Heart left ventricle (tissue), 16 donors: ENCODE measurements around the gene MRPL20. TPM values are rescaled to one million over a fixed set of nuclear protein-coding genes. Genes with fewer than 3 reads are reported as not detected.
"Not testable (repeated sequence)": the region's sequence is repeated elsewhere in the genome, so short reads cannot be mapped to it uniquely, and the experiment has no call there.

Source experiments
- ATAC-seq, 4 donors: fragments of 200-7000 bp; cut with Tn5 transposase; one replicate each; pipeline ENCODE4 v1.9.1; 2020 to 2022; ENCODE audit warnings: moderate library complexity in 4 of 4, mild to moderate bottlenecking in 3 of 4, moderate number of reproducible peaks in 1 of 4
- DNase-seq, 5 donors: peaks; one replicate each; pipeline ENCODE4 v3.0.0-alpha.2; 2020
- H3K27ac ChIP-seq, 12 donors: fragments of 200-600 bp; sonication (generic) in 4 of 12; one replicate each; pipeline versions ENCODE4 v1.5.0 to v1.8.0; 2016 to 2022; ENCODE audit warnings: mild to moderate bottlenecking in 2 of 12
- H3K27me3 ChIP-seq, 9 donors: fragments of 200-600 bp; sonication (generic) in 2 of 9; one replicate each; pipeline versions ENCODE4 v1.5.1 to v1.8.0; 2016 to 2022; ENCODE audit warnings: mild to moderate bottlenecking in 3 of 9
- H3K36me3 ChIP-seq, 9 donors: fragments of 200-600 bp; sonication (generic) in 2 of 9; one replicate each; pipeline versions ENCODE4 v1.5.0 to v1.8.0; 2018 to 2022; ENCODE audit warnings: mild to moderate bottlenecking in 2 of 9
- H3K4me1 ChIP-seq, 12 donors: fragments of 200-600 bp; sonication (generic) in 4 of 12; one replicate each; pipeline versions ENCODE4 v1.5.0 to v1.8.0; 2016 to 2022; ENCODE audit warnings: mild to moderate bottlenecking in 3 of 12
- H3K4me3 ChIP-seq, 12 donors: fragments of 200-600 bp; sonication (generic) in 4 of 12; one replicate each; pipeline versions ENCODE4 v1.5.0 to v1.8.0; 2017 to 2022; ENCODE audit warnings: mild to moderate bottlenecking in 9 of 12, moderate library complexity in 4 of 12
- H3K9me3 ChIP-seq, 12 donors: fragments of 200-600 bp; sonication (generic) in 4 of 12; one replicate each; pipeline versions ENCODE4 v1.5.0 to v1.8.0; 2016 to 2022; ENCODE audit warnings: mild to moderate bottlenecking in 1 of 12
- POLR2A ChIP-seq, 2 donors: fragments of 450-650 bp; IDR thresholded peaks; one replicate each; pipeline ENCODE4 v1.6.1; 2017; ENCODE audit warnings: antibody characterized with exemption in 2 of 2, mild to moderate bottlenecking in 2 of 2, moderate library complexity in 2 of 2
- WGBS, 4 donors: extraction: QIAGEN DNeasy Blood & Tissue Kit in 2 of 4; methylation state at CpG; one replicate each; pipeline versions ENCODE4 v1.1.5 to v1.1.7; 2013 to 2018; 5-methylcytosine and 5-hydroxymethylcytosine counted together
- intact Hi-C, 10 donors: fragments of 100-400 bp; cut with DNase I; formaldehyde crosslinking; loops; one replicate each; pipeline versions ENCODE4 v1.11.1 to v1.14.2; 2022
- polyA plus RNA-seq, 2 donors: library from polyadenylated mRNA; stranded (reverse); fragments of 200-250 nt; gene quantifications; one replicate each; pipeline ENCODE4 v1.2.3, GENCODE V29; 2013
- total RNA-seq, 9 donors: library from RNA; depleted of rRNA in 2 of 9; stranded (reverse); fragments of >200 nt in 2 of 9; fragmentation: NEBNext Ultra II Directional in 3 of 9; extraction: Animal tissue kit (Norgen Biotek cat#: 25700) in 3 of 9; gene quantifications; one replicate each; pipeline versions ENCODE4 v1.1.0 to v1.2.4, GENCODE V29; 2016 to 2023
- TF ChIP-seq, protein P1 (sequence below), 12 donors: fragments of 200-600 bp; sonication (generic) in 4 of 12; IDR thresholded peaks; one replicate each; pipeline versions ENCODE4 v1.5.0 to v1.8.0; 2018 to 2022; ENCODE audit warnings: antibody characterized with exemption in 12 of 12, mild to moderate bottlenecking in 5 of 12
- donor health status: ischemic (EF 13 %, LVEDD 7.1; RV severe dilation, severe dysfunction).
- donor health status: healthy with polysubstance abuse.
- donor health status: DM: no; HTN: yes; CAD: no.
- donor health status: DM: no; HTN: no; CAD: no.
- donor health status: ischemic (EF 25% LVEDD 6.9; RV normal size, moderate dysfunction).
- donor health status: ischemic (EF 25% LVEDD 5.7; RV mildly dilated, moderate dysfunction).
- donor health status: healthy.
- donor health status: DM: yes; HTN: yes; CAD: no.
- donor health status: ischemic (EF 35%, LVEDD 5.7; RV mildly dilated, moderate dysfunction).
- donor health status: nonischemic (EF 11% LVEDD 7.7; RV severe dilation, severe dysfunction).
- donor health status: DM: yes; HTN: yes; CAD: no.
- donor health status: PGD.
- donor health status: ischemic (EF 29% LVEDD 5.4; RV normal size, mild dysfunction).
- donor health status: nonischemic (EF 23%, LVEDD 6.1; RV moderate dilation, normal function).

Gene MRPL20
- total and polyA plus RNA-seq, 11 donors = 112 to 238 (median 141) TPM

DNA sequence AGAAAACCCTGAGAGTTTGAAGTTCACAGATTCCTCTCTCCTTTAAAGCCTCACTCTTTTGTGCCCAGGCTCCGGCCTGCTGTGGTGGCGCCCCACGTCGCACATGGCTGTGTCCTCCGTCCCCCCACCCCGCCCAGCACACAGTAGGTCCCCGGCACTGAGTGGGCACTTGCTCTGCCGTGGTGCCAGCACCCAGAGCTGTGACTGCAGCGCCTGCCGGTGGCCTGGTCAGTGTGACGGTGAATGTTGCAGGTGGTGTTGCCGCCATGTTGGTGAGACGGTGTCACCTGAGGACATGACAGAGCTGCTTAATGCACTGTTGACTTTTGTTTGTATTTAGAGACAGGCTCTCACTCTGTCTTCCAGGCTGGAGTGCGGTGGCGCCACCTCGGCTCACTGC lies 45.8 kb upstream of the MRPL20 start:
- intact Hi-C loops = no loop called here
- TF ChIP-seq POLR2A (IDR thresholded peaks at IDR 0.05) = no peak
- TF ChIP-seq, protein P1, sequence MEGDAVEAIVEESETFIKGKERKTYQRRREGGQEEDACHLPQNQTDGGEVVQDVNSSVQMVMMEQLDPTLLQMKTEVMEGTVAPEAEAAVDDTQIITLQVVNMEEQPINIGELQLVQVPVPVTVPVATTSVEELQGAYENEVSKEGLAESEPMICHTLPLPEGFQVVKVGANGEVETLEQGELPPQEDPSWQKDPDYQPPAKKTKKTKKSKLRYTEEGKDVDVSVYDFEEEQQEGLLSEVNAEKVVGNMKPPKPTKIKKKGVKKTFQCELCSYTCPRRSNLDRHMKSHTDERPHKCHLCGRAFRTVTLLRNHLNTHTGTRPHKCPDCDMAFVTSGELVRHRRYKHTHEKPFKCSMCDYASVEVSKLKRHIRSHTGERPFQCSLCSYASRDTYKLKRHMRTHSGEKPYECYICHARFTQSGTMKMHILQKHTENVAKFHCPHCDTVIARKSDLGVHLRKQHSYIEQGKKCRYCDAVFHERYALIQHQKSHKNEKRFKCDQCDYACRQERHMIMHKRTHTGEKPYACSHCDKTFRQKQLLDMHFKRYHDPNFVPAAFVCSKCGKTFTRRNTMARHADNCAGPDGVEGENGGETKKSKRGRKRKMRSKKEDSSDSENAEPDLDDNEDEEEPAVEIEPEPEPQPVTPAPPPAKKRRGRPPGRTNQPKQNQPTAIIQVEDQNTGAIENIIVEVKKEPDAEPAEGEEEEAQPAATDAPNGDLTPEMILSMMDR (IDR thresholded peaks at IDR 0.05) = no peak
- Histone ChIP-seq H3K9me3 (no peaks in the 10 kb centered on the region), H3K36me3 (no peaks in the 10 kb centered on the region), H3K4me1 (no peaks in the 10 kb centered on the region), H3K27ac (no peak overlapping the region), H3K27me3 (no peaks in the 10 kb centered on the region), H3K4me3 (no peak overlapping the region)
- 93 to 95% (median 94%) methylated on average over 16 of the region's 16 CpGs for WGBS, 4 donors
- no peak for DNase-seq
- no peak for ATAC-seq

DNA sequence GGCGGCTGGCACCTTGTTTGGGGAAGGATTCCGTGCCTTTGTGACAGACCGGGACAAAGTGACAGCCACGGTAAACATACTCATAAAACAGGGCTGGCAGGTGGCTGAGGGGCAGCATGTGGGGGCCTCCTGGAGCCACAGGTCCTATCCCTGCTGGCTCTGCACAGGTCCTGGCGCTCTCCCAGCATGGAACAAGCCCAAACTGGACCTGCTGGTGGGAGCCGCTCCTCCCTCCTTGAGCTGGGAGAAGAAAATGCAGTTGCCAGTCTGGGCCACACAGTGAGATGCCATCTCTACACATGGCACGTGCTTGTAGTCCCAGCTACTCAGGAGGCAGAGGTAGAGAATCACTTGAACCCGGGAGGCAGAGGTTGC lies 45.3 kb upstream of the MRPL20 start:
- H3K4me3 ChIP-seq, DNase-seq, H3K27ac ChIP-seq, ATAC-seq, intact Hi-C loops, H3K36me3 ChIP-seq, H3K27me3 ChIP-seq, H3K9me3 ChIP-seq, H3K4me1 ChIP-seq: not testable (repeated sequence)
- 80 to 84% (median 83%) methylated on average over 8 of the region's 8 CpGs for WGBS, 4 donors

DNA sequence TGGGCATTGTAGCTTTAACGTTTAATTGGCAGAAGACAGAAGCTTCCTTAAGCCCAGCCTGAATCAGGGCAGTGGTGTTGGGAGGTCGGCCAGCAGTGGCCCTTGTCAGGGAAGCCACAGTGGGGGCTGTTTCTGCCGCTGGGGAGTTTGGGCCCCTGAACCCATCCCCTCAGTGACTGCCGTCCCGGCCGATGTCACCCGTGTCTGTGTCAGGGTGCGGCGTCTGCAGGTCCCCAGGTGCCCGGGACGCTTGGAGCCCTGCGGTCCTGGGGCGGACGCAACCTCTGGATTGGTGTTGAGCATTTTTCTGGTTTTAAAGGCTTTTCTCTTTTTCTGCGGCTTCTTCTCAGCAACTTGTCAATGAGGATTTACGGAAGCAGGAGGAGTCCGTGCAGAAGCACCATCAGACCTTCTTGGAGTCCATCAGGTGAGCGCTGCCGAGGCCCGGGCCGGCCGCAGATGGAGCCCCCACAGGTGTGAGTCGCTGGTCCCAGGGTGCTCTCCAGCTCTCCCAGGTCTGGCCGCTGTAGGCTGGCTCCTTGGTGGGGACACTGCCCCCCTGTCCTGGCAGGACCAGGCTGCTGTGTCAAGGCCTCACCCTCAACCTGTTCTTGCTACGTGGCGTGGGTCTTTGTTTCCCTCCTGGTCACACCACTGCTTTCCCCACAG lies 44.7 kb upstream of the MRPL20 start:
- Histone ChIP-seq H3K9me3 (no peaks in the 10 kb centered on the region), H3K36me3 (no peaks in the 10 kb centered on the region), H3K4me3 (no peak overlapping the region), H3K27ac (no peak overlapping the region), H3K27me3 (no peaks in the 10 kb centered on the region), H3K4me1 (no peaks in the 10 kb centered on the region)
- intact Hi-C loops = no loop called here
- ATAC-seq = peak in 1 of 4 donors; percentile 23
- 89 to 96% (median 90%) methylated on average over 8 to 26 of the region's 26 CpGs for WGBS, 4 donors
- TF ChIP-seq POLR2A (IDR thresholded peaks at IDR 0.05) = no peak
- TF ChIP-seq, protein P1 (IDR thresholded peaks at IDR 0.05) = no peak
- DNase-seq = no peak

DNA sequence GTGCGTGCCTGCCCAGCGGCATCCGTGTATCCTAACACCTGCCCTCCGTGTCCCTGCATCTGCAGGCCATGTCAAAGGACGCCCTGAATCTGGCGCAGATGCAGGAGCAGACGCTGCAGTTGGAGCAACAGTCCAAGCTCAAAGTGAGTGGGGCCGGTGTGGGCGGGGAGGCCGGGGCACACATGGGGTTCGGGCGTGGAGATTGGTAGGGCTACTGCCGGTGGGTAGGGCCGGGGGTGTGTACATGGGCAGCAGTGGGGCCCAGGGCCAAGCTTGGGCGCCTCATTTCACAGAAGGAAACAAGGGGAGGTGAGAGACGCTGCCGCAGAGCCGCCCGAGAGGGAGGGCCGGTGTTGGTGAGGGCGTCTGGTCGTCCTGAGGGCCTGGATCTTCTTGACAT lies 43.5 kb upstream of the MRPL20 start:
- intact Hi-C loops, H3K4me1 ChIP-seq, H3K9me3 ChIP-seq, H3K27ac ChIP-seq, DNase-seq, H3K36me3 ChIP-seq, ATAC-seq, H3K4me3 ChIP-seq, H3K27me3 ChIP-seq: not testable (repeated sequence)
- 78 to 89% (median 83%) methylated on average over 22 of the region's 22 CpGs for WGBS, 4 donors

DNA sequence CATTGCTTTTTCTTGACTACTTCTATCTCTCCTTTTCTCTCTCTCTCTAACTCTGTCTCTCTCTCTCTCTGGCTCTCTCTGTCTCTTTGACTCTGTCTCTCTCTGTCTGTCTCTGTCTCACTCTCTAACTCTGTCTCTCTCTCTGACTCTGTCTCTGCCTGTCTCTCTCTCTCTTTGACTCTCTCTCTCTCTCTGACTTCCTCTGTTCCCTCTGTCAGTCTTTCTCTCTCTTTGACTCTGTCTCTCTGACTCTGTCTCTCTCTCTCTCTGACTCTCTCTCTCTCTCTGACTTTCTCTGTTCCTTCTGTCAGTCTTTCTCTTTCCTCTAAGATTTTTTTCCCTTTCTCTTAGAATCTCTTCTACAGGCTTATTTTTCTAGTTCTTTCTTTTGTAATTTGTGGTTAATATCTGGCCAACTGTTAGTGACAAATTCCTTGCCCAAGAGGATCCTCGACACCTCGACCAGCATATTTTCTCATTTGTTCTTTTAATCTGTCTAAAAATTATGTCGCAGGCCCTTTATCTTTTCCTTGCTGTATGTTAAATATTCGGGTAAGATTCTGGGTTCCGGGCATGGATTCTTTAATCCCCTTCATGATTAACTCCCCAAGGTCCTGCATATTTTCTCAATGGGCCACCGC lies 42.1 kb upstream of the MRPL20 start, which contains the start of gene ATAD3C:
Gene ATAD3C (plus strand): TSS at position 591 of the 641 bp plus-strand sequence. CDS start 995 bp downstream, outside the sequence.
- Histone ChIP-seq H3K36me3 (no peaks in the 10 kb centered on the region), H3K27ac (no peak within 1 kb of the TSS), H3K4me3 (no peak within 1 kb of the TSS), H3K27me3 (no peaks in the 10 kb centered on the region), H3K4me1 (no peaks in the 10 kb centered on the region), H3K9me3 (no peaks in the 10 kb centered on the region)
- ATAC-seq = no peak
- WGBS, 4 donors = 83 to 85% (median 84%) methylated on average over 6 of the region's 6 CpGs
- intact Hi-C loops = no loop called here
- TF ChIP-seq, protein P1 (IDR thresholded peaks at IDR 0.05) = no peak
- DNase-seq = no peak

DNA sequence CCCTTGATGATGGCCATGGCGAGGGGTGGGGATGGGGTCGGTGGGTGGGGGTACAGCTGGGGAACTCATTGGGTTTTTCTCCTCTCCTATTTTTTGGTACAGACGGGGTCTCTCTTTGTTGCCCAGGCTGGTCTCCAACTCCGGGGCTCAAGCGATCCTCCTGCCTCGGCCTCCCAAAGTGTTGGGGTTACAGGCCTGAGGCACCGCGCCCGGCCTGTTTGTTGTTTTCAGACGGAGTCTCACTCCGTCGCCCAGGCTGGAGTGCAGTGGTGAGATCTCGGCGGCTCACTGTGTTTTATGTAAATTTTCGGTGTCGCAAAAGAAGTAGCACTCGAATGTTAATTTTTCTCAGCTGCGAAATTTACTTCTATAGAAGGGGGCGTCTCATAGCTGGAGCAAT lies 39.5 kb upstream of the MRPL20 start:
- H3K9me3 ChIP-seq, ATAC-seq, H3K4me1 ChIP-seq, H3K27me3 ChIP-seq, H3K4me3 ChIP-seq, DNase-seq, intact Hi-C loops, H3K27ac ChIP-seq, H3K36me3 ChIP-seq: not testable (repeated sequence)
- 89 to 96% (median 94%) methylated on average over 18 to 19 of the region's 19 CpGs for WGBS, 4 donors
